Activated T-helper 1 cell treated with anti-CD3 and anti-CD28 coated beads, Interleukin-2, amount 50 U/mL, for 16 hours (primary cell): ENCODE data around the gene EVC2.

Source experiments
- DNase-seq, 2 donors: peaks; one replicate each; pipeline ENCODE4 v3.0.0-alpha.2; 2020; ENCODE audit warnings: low read depth in 1 of 2, low spot score in 1 of 2

EVC2 gene

GRCh38 chr4:5715357-5715756 lies 7.0 kb upstream of the EVC2 start:
- DNase-seq, result no peak

- DNase-seq, result no peak
Measured at GRCh38 chr4:5713861-5714260, 5.5 kb upstream of the EVC2 start.

DNA sequence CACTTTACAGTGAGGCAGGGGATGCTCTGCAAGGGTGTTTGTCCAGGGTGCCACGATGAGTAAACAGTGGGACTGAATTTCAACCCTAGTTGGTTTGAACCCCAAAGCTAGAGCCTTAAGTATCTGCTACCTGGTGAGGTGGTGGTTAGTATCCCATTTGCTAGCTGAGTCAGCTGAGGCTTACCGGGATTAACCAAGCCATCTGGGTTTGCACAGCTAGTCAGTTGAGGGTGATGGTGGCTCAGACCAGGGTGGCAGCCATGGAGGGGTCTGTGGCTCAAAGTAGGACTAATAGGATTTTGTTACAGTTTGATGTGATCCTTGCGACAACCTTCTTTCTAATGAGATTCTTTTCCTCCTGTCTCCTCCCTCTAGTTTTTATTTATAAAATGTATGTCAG lies 4.6 kb upstream of the EVC2 start:
- DNase-seq, result no peak

GRCh38 chr4:5712517-5712916 lies 4.2 kb upstream of the EVC2 start:
- DNase-seq, result no peak

DNA sequence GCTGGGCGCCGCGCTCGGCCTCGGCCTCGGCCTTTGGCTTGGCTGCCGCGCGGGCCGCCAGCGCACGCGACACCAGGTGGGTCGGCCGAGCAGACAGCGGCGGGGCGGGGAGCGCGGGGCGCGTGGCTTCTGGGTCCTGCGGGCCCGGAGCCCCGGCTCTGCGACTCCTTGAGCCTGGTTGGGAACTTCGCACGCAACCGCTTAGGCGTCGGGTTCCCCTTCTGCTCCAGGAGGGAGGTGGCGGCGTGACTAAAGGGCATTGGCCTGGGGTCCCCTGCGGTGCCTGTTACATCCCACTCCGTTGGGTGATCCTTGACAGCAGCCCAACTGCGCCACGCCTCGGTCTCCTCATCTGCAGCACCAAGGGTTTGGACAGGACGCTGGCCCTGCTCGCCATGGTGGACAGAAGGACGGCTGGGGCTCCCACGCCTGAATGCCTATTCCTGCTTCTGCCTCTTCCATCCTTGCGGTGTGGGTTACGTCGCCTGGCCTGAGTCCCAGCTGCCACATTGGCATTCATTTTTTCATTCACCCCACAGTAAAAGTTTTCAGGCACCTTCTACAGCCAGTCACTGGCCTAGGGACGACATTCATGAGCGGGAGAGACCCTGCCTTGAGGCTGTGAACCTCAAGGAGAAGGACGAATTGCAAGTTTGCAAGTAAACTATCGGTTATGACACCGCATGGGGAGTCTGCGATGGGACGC lies 3.3 kb upstream of the EVC2 start:
- DNase-seq, result no peak

DNA sequence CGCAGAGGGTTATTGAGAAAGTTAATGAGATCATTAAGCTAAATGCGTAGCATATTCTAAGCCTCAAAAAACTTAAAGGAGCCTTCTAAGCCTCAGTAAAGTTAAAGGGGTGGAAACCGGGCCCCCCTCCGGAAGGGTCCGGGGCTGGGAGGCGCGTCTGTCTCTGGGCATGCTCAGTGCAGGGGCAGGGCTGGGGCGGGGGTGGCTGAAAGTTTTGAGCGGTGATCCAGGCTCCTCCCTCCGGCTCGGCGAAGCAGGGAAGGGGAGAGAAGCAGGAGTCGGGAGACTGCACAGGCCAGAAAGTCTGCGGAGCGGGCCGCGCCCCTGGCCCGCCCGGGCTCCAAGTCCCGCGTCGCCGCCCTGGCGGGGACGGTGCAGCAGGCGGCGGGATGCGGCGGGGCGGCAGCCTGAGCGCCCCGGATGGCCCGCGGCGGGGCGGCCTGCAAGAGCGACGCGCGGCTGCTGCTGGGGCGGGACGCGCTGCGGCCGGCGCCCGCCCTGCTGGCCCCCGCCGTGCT lies 2.7 kb upstream of the EVC2 start, which contains the start of gene EVC:
EVC (plus strand) TSS at position 241 of the 518 bp plus-strand sequence; CDS start at position 421, 180 bp downstream.
- no peak for DNase-seq

- no peak for DNase-seq
Measured at GRCh38 chr4:5710065-5710960, 2.0 kb upstream of the EVC2 start.

- DNase-seq, result no peak
Measured at GRCh38 chr4:5709207-5709575, 832 bp upstream of the EVC2 start.

GRCh38 chr4:5707778-5708448 lies 446 bp downstream of the EVC2 start:
- no peak for DNase-seq

GRCh38 chr4:5707366-5707765 lies 993 bp downstream of the EVC2 start:
- DNase-seq, result no peak

DNA sequence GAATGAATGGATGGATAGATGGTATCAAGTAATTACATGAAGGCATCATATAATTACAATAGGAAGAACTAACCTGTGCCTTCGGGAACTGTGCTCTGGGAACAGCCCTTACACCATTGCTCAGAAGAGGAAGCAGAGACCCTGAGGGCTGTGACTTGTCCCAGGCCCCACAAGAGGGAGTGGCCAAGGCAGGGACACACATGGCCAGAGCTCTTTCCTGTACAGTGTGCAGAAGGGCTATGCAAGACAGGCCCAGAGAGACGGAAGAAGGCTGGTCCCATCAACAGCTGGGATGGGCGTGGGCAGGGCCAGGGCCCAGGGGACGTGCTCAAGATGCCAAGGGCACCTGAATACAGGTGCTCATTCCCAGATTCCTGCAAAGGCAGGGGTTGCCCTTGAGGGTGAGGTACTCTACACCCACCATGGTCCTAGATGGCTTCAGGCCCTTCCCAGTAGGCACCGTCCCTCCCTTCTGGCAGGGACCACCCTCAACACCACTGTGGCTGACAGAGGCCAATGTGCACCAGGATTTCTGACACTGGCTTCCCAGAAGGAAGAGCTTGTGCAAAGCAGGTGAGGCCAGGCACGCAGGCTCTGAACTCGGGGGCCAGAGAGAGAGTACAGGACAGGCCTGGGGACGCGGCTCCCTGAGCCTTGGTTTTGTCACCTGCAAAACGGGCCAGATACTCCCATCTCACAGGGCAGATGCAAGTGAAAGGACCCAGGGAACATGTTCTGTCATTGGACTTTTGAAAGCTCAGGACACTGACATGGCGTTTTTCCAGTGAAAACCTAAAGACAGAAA lies 1.7 kb downstream of the EVC2 start:
- DNase-seq, result no peak

- no peak for DNase-seq
Measured at GRCh38 chr4:5705647-5706320, 2.6 kb downstream of the EVC2 start.

DNA sequence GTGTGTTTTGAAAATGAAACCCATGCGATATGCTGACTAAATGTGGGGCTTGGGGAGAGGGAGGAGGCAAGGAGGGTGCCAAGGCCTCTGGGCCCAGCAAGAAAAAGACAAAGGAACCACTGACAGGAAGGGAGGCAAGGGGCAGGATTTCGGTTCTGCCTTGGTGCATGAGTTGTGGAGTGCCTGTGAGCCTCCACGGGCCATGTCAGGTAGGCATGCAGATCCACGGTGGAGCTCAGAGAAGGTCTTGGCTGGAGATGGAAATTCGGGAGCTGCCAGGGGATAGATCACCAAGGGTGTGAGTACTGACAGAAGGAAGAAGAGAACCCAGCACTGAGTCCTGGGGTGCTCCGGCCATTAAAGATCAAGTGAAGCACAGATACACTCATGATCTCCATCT lies 4.1 kb downstream of the EVC2 start:
- no peak for DNase-seq

- DNase-seq, result no peak
Measured at GRCh38 chr4:5703831-5704230, 4.5 kb downstream of the EVC2 start.

GRCh38 chr4:5701971-5702370 lies 6.4 kb downstream of the EVC2 start:
- DNase-seq, result no peak

DNA sequence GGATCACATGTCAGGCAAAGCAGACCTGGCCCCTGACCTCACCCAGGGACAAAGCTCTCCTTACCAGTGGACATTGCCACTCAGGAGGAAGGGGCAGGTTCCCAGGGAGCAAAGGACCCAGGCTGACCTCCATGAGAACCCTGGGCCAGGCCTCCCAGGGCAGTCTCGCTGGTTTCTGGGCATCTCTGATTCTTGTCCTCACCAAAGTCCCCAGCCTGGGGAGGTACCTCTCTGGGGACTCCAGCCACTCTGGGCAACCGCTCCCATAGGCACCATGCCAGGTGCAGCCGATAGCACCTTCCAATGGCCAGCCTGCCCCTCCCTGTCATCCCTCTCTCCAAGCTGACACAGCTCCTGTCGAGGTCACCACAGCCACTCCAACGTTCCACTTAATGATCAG lies 7.9 kb downstream of the EVC2 start:
- no peak for DNase-seq

DNA sequence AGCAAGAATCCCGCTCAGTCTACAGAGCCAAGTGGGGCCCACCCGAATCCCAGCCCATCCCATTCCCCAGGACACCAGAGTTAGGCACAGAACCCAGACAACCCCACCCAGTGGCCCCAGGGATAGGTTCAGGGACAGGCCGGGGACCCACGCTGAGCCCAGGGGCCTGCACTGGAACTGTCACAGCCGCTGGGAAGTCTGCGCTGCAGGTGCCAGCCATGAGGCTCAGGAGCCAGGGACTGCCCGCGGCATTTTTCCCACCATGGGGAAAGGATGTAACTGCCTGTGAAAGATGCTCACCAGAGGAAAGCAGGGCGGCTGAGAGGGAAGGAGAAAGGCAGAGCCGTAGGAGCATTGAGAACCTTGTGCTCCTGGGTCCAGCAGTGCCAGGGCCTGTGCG lies 12.0 kb downstream of the EVC2 start:
- DNase-seq, result no peak

DNA sequence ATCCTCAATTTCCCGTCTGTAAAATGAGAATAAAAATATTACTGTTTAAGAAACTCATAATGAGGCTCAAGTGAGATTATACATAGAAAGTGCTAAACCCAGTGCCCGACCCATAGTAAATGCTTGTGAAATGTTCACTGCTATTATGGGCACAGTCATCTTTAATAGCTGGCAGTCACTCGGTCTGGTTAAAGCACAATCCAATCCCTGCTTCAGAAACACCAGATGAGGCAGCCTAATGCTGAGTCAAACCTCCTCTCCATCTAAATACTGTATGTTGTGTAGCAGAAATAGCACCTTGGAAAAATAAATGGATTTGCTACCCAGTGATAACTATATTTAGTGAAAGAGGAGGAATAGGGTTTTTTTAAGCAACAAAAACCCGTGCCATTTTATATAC lies 14.5 kb downstream of the EVC2 start:
- no peak for DNase-seq

- DNase-seq, result no peak
Measured at GRCh38 chr4:5691491-5692132, 16.7 kb downstream of the EVC2 start.

DNA sequence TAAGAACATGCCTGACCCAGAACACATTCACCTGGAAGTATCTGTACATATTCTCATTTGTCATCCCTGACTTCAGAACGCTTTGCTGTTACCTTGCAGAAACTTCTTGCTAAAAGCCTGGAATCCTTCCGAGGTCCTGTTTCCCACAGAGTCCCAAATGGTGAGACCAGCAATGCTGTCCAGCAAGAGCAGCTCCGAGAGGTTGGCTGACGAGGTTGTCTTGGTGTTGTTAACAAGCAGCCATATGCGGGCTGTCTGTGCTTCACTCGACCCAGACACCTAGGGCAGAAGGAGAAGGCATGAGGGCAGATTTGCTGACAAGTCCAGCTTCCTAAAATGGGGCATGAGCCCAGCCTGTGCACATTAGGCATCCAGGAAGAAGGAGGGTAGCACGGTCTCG lies 19.3 kb downstream of the EVC2 start:
- no peak for DNase-seq
